GM23338 (cell line): ENCODE results near the gene PPP5C.

Source experiments
- EZH2phosphoT487 ChIP-seq: fragments of 200-600 bp; sonication (generic); IDR thresholded peaks from one replicate; pipeline ENCODE4 v1.8.1; 2018; ENCODE audit warnings: antibody characterized with exemption; ENCODE audit not compliant: unreplicated experiment
- POLR2AphosphoS5 ChIP-seq: IDR thresholded peaks from 2 replicates; pipeline ENCODE4 v1.6.1; 2016; ENCODE audit warnings: antibody characterized with exemption, low read depth
- TF ChIP-seq, protein P1 (sequence below), 2 experiments: fragments of 200-600 bp in 1 of 2; sonication (generic) in 1 of 2; conservative IDR thresholded peaks; 2 replicates each; pipeline versions ENCODE4 v1.5.1 to v1.6.1; 2016 to 2017; ENCODE audit warnings: antibody characterized with exemption in 2 of 2, low read depth in 2 of 2, mild to moderate bottlenecking in 2 of 2, moderate library complexity in 1 of 2
- TF ChIP-seq, protein P2 (sequence below): IDR thresholded peaks from one replicate; pipeline ENCODE4 v1.6.1; 2018; ENCODE audit warnings: antibody characterized with exemption; ENCODE audit not compliant: unreplicated experiment

DNA sequence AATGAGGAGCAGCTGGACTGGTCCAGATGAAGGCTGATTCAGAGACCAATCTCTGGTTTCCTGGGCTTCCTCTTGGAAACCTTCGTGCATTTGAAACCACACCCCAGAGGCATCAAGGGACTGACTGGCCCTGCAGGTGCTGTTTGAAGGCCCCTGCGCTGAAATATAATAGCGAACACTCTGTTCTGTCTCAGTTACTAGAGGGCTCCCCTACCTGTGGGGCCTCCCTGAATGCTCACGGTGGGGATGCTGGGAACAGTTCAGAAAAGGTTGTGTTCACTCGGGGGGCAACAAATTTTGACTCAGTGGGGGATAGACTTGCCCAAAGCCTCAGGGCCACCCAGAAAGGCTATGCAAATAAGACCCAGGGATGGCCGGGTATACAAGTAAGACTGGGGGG lies 60.1 kb downstream of the PPP5C start:
- TF ChIP-seq, protein P1, sequence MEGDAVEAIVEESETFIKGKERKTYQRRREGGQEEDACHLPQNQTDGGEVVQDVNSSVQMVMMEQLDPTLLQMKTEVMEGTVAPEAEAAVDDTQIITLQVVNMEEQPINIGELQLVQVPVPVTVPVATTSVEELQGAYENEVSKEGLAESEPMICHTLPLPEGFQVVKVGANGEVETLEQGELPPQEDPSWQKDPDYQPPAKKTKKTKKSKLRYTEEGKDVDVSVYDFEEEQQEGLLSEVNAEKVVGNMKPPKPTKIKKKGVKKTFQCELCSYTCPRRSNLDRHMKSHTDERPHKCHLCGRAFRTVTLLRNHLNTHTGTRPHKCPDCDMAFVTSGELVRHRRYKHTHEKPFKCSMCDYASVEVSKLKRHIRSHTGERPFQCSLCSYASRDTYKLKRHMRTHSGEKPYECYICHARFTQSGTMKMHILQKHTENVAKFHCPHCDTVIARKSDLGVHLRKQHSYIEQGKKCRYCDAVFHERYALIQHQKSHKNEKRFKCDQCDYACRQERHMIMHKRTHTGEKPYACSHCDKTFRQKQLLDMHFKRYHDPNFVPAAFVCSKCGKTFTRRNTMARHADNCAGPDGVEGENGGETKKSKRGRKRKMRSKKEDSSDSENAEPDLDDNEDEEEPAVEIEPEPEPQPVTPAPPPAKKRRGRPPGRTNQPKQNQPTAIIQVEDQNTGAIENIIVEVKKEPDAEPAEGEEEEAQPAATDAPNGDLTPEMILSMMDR (conservative IDR thresholded peaks at IDR 0.05; ENCODE audit: low read depth in 2 of 2) = no peak
- TF ChIP-seq POLR2AphosphoS5 (no peak; the same call in 1 of the 2 replicates), EZH2phosphoT487 (no peak)
- TF ChIP-seq, protein P2, sequence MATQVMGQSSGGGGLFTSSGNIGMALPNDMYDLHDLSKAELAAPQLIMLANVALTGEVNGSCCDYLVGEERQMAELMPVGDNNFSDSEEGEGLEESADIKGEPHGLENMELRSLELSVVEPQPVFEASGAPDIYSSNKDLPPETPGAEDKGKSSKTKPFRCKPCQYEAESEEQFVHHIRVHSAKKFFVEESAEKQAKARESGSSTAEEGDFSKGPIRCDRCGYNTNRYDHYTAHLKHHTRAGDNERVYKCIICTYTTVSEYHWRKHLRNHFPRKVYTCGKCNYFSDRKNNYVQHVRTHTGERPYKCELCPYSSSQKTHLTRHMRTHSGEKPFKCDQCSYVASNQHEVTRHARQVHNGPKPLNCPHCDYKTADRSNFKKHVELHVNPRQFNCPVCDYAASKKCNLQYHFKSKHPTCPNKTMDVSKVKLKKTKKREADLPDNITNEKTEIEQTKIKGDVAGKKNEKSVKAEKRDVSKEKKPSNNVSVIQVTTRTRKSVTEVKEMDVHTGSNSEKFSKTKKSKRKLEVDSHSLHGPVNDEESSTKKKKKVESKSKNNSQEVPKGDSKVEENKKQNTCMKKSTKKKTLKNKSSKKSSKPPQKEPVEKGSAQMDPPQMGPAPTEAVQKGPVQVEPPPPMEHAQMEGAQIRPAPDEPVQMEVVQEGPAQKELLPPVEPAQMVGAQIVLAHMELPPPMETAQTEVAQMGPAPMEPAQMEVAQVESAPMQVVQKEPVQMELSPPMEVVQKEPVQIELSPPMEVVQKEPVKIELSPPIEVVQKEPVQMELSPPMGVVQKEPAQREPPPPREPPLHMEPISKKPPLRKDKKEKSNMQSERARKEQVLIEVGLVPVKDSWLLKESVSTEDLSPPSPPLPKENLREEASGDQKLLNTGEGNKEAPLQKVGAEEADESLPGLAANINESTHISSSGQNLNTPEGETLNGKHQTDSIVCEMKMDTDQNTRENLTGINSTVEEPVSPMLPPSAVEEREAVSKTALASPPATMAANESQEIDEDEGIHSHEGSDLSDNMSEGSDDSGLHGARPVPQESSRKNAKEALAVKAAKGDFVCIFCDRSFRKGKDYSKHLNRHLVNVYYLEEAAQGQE = no peak
